Hypothalamus (tissue), 51 donors: ENCODE measurements around the gene BET1.

Source experiments
- DNase-seq, 51 donors: peaks; one replicate each; lab custom pipeline; 2025; lab: John Stamatoyannopoulos, UW

BET1 gene

DNA sequence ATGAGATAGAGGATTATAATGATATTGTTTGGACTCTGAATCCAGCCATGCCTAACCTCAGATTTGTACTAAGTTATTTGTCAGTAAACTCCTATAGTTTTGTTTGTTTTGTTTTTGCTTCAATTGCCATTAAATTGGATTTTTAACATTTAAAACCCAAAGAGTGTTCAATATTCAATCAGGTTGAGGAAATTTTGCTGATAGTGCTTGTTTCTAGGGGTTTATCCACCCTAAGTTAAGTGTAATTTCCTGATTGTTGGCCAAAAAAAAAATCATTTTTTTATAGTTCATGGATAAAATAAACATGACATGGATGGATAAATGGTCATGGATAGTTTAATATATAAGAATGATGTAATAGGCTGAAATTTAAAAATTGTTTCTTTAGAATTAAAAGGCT, 11.4 kb upstream of the BET1 start:
- DNase-seq: no peak

DNA sequence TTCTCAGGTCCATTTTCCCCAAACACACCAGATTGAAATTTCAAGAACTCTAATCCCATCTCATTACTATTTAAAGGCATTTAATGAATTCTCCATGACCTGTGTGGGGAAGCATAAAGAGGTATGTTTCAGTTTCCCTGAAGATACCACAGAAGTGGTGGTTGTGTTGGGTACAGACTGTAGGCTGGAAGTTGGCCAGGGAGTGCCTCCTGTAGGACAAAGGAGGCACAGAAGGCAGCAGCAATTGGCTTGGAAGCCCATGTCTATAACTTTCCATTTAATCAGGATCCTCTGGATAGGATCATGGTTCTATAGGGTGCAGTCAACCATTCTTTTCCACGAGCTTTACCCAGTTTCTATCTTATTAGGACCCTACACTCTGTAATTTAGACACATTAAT, 8.6 kb upstream of the BET1 start:
- DNase-seq: no peak

DNA sequence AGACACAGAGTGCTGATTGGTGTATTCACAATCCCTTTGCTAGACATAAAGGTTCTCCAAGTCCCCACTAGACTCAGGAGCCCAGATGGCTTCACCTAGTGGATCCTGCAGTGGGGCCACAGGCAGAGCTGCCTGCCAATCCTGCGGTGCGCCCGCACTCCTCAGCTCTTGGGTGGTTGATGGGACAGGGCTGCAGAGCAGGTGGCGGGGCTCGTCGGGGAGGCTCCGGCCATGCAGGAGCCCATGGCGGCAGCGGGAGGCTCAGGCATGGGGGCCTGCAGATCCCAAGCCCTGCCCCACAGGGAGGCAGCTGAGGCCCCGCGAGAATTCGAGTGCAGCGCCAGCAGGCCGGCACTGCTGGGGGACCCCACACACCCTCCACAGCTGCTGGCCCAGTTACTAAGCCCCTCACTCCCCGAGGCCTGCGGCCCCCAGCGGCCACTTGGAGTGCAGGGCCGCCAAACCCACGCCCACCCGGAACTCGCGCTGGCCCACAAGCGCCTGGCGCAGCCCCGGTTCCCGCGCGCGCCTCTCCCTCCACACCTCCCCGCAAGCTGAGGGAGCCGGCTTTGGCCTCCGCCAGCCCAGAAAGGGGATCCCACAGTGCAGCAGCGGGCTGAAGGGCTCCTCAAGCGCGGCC, 7.7 kb upstream of the BET1 start:
- no peak for DNase-seq

DNA sequence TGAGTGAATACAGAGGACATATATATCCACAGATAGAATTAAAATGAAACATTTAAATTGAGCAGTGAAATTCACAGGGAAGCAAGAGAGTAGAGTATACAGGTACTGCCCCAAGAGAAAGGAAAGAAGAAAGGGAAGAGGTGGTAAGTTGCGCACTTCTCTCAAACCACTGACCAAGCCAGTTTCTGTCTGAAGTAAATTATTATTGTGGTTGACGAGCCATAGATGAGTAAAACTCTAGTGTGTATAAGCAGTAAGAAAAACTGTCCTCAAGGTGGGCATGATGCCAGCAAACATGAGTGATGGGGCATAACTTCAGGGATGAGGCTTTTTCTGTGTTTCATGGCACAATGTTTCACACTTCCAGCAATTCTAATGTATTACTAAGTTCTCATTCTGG, 4.4 kb upstream of the BET1 start:
- peak in 1 of 51 donors; percentile 0 for DNase-seq

DNA sequence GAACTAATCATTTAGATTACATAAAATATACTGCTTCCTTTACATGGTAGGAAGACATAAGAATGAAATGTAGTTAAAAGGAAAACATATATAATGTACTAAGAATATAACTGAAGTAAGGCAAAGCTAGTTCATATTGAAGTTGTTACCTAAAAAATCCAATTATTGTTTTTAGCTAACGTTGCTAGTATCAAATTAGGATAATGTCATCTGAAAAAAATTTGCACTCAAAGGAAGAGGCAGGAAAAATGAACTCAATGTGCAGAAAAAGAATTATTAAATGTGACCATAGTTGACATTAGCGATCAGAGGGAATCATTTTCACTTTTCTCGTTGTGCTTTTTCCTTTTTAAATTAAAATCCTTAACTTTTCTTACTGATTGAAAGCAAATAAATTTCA, 1.6 kb upstream of the BET1 start:
- DNase-seq: no peak

DNA sequence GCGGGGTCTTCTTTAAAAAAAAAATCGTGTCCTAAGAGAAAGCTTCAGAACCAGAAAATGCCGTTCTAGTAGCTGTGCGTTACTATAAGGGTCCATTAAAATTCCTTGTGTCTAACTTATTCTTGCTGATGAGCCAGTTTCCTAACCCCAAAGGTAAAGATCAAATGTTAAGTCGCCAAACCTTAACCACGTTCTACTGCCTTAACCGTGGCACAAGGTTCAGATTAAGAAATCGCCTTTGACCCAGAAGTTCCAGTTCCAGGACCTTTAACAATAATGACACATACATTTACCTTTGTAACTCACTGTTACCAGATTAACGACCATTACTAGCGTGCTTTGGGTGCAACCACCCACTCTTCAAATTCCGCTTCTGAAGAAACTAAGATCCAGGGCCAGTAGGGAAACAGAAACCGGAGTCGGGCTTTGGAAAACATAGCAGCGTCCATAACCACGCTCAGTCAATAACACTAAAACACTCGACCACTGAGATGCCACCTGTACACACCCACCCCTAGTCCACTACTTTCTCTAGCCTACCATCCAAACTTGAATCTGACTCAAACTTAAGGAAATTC, 620 bp downstream of the BET1 start:
- DNase-seq: peak in 1 of 51 donors; percentile 40

DNA sequence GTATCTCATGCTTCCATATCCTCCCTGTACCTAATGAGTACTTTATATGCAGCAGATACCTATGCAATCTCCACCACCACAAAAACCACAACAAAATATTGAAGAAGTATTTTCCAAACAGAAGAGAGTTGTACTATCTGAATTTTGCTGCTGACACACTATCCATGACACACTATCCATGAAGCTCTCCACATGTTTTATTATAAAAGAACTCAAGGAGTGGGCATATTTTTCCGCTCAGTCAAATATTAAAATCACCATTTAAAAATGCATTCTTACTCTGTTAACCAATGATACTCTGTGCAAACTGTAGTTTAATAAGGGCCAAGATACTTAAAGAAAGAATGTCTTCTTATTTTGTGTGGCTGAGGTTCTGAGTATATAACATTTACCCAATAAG, 2.8 kb downstream of the BET1 start:
- DNase-seq: no peak

DNA sequence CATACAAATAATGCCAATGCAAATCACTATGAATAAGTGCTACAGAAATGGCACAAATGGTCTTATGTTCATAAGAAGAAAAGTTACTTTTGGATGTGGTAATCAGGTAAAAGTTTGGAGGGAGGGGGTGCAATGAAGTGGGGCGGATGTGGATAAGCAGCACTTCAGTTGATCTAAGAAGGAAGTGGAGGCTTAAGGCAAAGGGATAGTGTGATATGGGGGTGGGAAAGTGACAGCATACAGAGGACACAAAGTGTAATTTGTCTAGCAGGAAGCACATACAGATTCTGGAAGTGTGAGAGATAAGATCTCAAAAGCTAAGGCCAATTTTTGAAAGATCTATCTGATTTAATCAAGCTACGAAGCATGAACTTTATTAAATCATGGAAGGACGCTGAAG, 6.3 kb downstream of the BET1 start:
- no peak for DNase-seq

DNA sequence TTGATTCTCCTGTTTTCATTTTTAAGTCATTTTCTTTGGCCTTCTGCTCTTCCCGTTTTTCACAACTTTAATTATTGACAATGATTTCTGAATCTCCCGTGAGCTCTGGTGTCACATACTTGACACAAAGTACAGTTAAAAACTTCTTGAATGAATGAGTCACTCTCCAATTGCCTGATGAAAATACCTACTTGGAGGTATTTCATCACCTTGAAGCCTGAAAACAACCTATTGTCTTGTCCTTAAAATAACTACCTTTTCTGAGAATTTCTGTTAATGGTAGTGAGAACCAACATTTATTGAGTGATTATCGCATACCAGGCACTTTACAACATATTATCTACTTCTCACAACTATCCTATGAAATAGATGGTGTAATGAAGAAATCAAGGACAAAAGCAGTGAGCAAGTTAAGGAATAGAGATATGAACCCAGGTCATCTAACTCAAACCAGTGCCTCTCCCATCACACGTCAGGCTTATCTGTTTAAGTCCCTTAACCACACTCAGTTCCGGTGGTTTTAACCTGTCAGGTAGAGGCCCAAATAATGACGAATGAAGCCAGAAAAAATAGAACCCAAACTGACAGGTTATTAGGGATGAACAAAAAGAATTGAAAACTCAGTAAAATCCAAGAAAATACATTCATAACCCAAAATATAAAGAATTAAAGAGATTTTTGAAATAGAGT, 11.6 kb downstream of the BET1 start:
- DNase-seq: no peak

DNA sequence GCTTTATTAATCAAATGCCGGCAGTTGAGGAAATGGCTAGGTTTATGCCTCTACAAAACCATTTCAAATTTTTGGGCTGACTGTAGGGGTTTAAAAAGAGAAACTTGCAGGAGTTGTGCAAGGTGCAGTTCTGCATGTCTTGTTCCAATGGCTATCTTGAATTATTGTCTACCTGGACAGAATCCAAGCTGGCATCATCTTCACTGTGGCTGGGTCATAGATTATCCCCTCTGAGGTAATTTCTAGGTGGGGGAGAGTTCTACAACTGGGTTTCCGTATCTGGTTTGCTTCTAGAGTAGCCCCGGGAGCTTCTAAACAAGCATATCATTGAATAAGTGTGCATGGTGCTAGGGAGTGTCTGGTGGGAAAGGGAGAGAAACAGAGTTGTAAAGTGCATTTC, 16.9 kb downstream of the BET1 start:
- DNase-seq: no peak

DNA sequence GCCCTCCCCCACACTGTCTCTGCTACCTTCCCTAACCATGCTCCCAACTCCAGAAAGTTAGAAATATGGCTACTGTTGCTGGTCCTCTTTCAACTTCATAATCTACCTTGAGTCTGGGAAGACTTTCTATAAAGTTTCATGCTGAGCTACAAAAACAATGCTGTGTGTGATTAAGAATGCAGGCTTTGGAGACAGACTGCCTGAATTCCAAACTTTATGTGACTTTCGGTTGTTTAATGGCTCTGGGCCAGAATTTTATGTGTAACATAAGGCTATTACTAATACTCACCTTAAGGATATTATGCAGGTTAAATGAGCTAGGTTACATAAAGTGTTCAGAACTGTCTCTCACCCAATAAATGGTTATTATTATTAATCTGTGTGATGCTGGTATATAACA, 19.1 kb downstream of the BET1 start:
- no peak for DNase-seq

DNA sequence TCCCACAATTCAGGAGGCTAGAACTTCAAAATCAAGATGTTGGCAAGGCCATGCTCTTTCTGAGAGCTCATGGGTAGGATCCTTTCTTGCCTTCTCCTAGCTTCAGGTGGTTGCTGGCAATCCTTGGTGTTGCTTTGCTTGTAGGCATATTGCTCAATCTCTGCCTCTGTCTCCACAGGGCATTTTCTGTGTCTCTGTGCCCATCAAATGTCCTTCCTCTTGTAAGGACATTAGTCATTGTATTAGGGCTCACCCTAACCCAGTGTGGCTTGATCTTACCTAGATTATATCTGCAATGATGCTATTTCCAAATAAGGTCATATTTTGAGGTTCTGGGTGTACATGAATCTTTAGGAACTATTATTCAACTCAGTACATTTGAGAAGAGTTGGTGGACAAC, 20.1 kb downstream of the BET1 start:
- DNase-seq: no peak

DNA sequence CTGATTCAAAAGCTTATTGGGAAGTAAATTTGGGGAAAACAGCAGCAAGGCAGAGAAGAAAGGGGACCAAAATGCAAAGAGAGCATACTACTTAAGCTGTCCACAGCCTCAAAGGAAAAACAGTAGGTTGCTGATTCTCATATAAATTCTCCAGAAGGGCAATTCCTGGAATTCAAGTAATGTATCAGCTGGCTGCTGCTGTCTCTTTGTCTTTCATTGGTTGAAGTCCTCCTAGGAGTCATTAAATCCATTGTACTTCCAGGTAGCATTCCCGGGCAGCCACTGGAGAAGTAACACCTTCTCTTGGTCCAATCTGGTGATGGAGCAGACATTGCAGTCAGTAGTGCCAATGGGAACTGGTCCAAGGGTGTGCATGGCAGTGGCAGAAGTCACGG, 22.7 kb downstream of the BET1 start:
- DNase-seq: no peak

DNA sequence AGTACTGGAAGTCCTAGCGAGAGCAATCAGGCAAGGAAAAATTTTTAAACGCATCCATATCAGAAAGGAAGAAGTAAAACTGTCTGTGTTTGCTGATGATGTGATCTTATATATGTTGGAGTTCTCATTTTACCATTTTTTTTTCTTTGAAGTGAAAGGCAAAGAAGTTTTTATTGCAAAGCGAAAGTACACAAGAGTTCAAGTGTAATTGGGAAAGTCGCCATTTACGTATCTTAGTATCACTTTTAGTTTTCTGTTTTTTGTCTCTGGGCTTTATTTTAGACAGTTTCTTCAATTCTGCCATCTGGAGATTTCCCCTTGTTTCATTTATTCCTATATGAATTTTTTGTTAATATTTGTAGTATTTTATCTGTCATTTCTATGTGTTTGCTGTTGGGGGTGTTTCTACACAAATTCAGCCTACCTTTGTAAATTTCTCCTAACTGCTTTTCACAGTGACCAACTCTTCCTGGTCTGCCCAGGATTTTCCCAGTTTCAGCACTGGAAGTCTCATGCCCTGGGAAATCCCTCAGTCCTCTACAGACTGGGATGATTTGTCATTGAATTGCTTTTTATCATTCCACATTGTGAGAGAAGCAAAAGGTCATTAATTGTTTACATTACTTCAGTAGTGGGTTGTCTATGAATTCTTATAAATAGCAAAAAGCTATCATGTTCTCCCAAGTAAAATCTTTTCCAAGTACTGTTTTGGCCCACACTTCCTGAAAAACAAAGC, 23.2 kb downstream of the BET1 start:
- DNase-seq: no peak

DNA sequence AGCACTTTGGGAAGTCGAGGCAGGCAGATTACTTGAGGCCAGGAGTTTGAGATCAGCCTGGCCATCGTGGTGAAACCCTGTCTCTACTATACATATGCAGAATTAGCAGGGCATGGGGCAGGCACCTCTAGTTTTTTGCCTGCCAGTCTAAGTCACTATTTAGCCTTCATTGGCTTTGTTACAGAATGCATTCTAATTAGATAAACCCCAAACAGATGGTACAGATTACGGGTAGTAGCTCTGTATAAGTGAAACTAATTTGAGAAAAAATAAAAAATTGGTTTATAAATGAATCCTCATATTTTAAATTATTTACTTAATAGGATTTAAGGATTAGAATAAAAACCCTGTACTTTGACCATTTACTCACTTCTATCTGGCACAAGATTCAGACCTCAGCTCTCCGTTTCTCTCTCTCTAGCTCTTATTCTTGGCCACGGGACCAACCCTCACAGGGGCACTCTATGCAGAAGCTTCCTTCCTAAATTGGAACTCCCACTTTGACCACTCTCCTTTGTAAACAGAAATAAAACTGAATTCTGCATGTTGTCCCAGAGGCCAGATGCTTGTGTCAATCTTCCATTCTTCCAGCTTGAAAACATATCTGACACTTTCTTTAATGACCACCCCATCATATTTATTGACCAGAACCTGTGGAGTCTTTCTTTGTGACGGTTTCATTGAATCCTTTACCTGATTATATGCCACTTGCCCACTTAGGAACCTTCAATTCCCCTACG, 26.8 kb downstream of the BET1 start:
- DNase-seq: no peak

DNA sequence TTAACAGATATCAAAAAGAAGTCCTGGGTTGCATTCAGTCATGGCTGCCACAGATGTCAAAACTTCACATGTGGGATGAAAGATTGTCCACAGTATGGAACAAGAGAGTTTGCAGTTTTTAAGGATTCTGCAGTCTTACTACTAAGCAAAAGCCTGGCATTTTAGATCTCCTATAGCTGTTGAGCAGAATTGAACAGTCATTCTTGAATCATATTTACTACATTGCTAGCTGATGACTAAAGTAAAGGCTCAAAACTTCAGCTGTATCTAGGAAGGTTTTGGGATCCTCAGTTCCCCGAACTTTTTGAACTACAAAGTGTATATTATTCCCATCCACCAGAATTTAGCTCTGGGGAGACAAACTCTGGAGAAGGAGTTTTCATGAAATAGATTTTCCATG, 31.0 kb downstream of the BET1 start:
- no peak for DNase-seq

DNA sequence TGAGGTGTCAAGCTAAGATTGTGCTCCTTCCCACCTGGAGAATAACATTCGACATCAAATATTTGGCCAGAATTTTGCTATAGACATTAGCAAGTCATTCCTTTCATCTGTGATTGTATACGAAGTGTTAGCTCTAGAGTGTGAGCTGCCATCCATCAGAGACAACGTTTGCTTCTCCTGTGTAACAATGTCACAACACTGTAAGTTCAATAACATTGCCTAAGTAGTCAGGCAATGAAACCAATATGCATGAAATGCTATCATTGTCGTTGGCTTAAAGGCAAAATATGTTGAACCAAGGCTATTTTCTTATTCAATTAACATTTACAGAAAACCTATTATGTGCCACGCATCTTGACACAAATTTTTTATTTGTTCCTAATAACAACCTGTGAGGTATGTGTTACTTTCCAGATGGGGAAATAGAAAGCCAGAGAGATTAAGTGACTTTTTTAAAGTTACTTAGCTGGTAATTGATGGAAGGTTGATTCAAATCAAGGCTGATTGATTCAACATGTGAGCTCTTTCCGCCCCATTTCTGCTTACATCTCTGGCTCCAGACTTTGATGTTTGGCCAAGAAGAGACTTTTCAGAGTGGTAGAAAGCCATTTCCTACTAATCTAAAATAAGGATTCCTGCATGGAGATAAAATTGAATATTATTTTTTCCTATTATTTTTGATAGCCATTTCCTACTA, 32.0 kb downstream of the BET1 start:
- no peak for DNase-seq

DNA sequence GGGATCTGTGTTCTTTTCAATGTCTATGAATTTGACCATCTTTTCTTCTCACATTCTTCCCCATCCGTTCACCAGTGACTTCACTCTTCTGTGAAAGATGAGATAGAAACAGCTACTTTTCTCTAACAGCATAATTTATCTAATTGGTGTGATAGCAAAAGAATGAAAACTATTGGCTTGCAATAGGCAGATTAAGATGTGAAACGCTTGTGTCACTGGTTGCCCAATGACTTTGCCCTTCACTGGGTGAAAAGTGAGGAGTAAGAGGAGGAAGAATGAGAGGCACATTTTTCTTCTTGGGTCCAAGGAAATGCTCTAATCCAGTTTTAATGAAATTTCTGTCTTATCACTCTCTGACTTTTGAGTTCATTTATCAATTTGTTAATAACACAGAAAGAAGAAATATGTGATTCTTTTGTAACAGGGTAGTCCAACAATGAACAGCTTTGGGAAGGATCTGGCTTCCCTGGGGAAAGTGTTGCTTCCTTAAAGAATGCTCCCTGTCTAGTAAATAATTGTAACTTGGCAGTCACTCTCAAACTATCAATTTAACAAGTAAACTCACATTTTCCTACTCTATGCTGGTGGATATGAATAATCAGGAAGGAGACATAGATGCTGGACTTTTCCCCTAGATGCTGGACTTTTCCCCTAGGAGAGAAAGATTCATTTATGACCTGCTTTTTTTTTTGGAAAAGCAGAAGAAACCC, 35.1 kb downstream of the BET1 start:
- no peak for DNase-seq

DNA sequence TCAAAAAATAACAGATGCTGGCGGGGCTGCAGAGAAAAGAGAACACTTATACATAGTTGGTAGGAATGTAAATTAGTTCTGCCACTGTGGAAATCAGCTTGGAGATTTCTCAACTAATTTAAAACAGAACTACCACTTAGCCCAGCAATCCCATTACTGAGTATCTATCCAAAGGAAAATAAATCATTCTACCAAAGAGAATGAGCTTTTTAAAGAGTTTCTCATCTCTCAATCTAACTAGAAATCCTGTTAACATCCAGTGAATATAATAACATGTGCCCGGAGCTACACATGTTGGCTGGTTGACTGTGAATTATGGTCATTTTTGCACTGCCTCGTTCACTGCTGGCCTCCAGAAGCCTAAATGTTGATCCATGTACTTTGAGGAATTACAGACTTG, 39.3 kb downstream of the BET1 start:
- DNase-seq: no peak

DNA sequence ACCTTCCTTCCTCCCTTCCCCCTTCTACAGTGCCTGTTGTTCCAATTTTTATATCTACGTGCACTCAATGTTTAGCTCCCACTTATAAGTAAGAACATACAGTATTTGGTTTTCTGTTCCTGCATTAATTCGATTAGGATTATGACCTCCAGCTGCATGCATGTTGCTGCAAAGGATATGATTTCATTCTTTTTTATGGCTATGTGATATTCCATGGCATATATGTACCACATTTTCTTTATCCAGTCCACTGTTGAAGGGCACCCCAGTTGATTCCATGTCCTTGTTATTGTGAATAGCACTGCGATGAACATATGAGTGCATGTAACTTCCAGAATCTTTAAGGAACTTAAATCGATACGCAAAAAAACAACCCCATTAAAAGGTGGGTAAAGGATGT, 39.9 kb downstream of the BET1 start:
- no peak for DNase-seq
